Peyer's patch (tissue), 4 donors: ENCODE measurements around the gene CHMP1B. TPM values are rescaled to one million over a fixed set of nuclear protein-coding genes. Genes with fewer than 3 reads are reported as not detected.

Experiments used
- DNase-seq, 3 donors: peaks; one replicate each; pipeline ENCODE4 v3.0.0-alpha.2; 2017 to 2019
- H3K27ac ChIP-seq, 4 donors: fragments of 200-600 bp; sonication (generic); one replicate each; pipeline ENCODE4 v1.5.1; 2016 to 2019
- H3K27me3 ChIP-seq, 2 donors: fragments of 200-600 bp; sonication (generic); one replicate each; pipeline ENCODE4 v1.5.1; 2019
- H3K36me3 ChIP-seq, 3 donors: fragments of 200-600 bp; sonication (generic); one replicate each; pipeline ENCODE4 v1.5.1; 2016 to 2019
- H3K4me1 ChIP-seq, 4 donors: fragments of 200-600 bp; sonication (generic); one replicate each; pipeline ENCODE4 v1.5.1; 2016 to 2019
- H3K4me3 ChIP-seq, 4 donors: fragments of 200-600 bp; sonication (generic); 1 replicate in 3 of 4; 2 replicates in 1 of 4; pipeline ENCODE4 v1.5.1; 2016 to 2019; ENCODE audit warnings: mild to moderate bottlenecking in 1 of 4
- H3K9me3 ChIP-seq, 4 donors: fragments of 200-600 bp; sonication (generic); one replicate each; pipeline ENCODE4 v1.5.1; 2016 to 2019; ENCODE audit warnings: mild to moderate bottlenecking in 1 of 4
- CTCF ChIP-seq, 6 experiments: fragments of 450-650 bp in 4 of 6; fragments of 200-600 bp in 2 of 6; sonication (generic) in 1 of 6; IDR thresholded peaks; one replicate each; pipeline ENCODE4 v1.5.1; 2017 to 2019; ENCODE audit warnings: antibody characterized with exemption in 6 of 6, mild to moderate bottlenecking in 3 of 6, moderate library complexity in 1 of 6
- POLR2A ChIP-seq, 2 donors: fragments of 450-650 bp; IDR thresholded peaks; one replicate each; pipeline ENCODE4 v1.5.1; 2017; ENCODE audit warnings: antibody characterized with exemption in 2 of 2, mild to moderate bottlenecking in 2 of 2, moderate library complexity in 2 of 2
- total RNA-seq, 4 donors: library from RNA; depleted of rRNA; stranded (reverse); fragments of >200 nt; gene quantifications; one replicate each; pipeline ENCODE4 v1.1.0, GENCODE V29; 2016

The CHMP1B gene
- total RNA-seq, 4 donors from 2014 or later, result 51.1 to 71.6 (median 65.0) TPM

DNA sequence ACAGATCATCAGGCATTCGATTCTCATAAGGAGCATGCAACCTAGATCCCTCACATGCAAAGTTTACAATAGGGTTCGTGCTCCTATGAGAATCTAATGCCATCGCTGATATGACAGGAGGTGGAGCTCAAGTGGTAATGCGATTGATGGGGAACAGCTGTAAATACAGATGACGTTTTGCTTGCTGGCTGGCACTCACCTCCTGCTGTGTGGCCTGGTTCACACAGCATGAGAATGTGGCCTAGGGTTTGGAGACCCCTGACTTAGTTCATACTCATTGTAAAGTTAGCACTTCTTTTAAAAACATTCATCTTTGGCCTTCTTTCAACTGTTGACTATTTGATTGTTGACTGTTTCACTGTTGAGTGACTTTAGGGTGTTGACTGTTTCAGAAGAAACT is 8.7 kb upstream of the CHMP1B start:
- H3K36me3 ChIP-seq, result no peaks in the 10 kb centered on the region
- DNase-seq, result no peak
- H3K9me3 ChIP-seq, result no peaks in the 10 kb centered on the region
- no peaks in the 10 kb centered on the region for H3K4me1 ChIP-seq
- no peak overlapping the region for H3K27ac ChIP-seq
- H3K4me3 ChIP-seq, result no peak overlapping the region
- H3K27me3 ChIP-seq, result no peaks in the 10 kb centered on the region
- TF ChIP-seq CTCF (IDR thresholded peaks at IDR 0.05) (no peak), POLR2A (IDR thresholded peaks at IDR 0.05) (no peak)

- Histone ChIP-seq H3K4me3 (no peak overlapping the region), H3K27me3 (no peaks in the 10 kb centered on the region), H3K27ac (no peak overlapping the region), H3K36me3 (no peaks in the 10 kb centered on the region), H3K9me3 (no peaks in the 10 kb centered on the region), H3K4me1 (no peaks in the 10 kb centered on the region)
- TF ChIP-seq CTCF (IDR thresholded peaks at IDR 0.05) (no peak), POLR2A (IDR thresholded peaks at IDR 0.05) (no peak)
- DNase-seq, result no peak
Measured at GRCh38 chr18:11844436-11844835, 6.8 kb upstream of the CHMP1B start.

DNA sequence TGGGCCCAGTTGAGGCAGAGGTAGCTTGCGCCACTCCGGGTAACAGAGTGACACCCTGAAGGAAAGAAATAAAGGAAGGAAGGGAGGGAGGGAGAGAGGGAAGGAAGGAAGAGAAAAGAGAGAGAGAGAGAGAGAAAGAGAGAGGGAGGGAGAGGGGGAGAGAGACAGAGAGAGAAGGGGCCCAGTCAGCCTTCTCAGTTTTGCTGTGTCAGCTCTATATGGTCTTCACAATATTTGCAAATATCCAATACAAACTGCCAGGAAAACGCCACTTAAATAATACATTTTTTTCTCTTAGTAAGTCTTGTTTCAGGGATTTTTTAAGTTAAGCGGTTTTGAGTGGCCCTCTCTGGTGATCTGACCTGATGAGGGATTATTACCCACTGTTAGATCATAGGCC is 5.6 kb upstream of the CHMP1B start:
- Histone ChIP-seq H3K4me3 (no peak overlapping the region), H3K36me3 (no peaks in the 10 kb centered on the region), H3K4me1 (peaks cover 0 to 5% (median 0%) of the 10 kb centered on the region in 4 donors), H3K9me3 (no peaks in the 10 kb centered on the region), H3K27me3 (no peaks in the 10 kb centered on the region), H3K27ac (no peak overlapping the region)
- TF ChIP-seq POLR2A (IDR thresholded peaks at IDR 0.05) (no peak), CTCF (IDR thresholded peaks at IDR 0.05) (no peak)
- no peak for DNase-seq

DNA sequence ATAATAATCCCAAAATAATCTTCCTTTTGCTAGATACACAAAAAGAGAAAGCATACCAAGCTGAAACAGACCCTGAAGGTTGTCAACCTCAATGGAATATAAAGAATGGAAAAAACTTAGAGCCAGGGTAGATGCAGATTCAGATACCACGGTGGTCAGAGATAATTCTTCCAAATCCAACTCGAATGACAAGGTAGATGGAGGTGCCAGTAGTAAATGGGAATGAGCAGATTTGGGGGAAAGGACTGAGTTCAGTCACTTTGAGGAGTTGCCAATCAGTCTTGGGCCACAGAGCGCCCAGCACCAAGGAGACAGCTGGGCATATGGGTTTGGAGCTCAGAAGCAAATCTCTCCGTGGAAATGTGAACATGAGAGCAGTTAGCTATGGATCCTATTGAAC is 3.4 kb upstream of the CHMP1B start:
- no peaks in the 10 kb centered on the region for H3K36me3 ChIP-seq
- H3K4me3 ChIP-seq, result no peak overlapping the region
- H3K4me1 ChIP-seq, result peaks cover 0 to 10% (median 3%) of the 10 kb centered on the region in 4 donors
- TF ChIP-seq CTCF (IDR thresholded peaks at IDR 0.05) (no peak), POLR2A (IDR thresholded peaks at IDR 0.05) (no peak)
- H3K27ac ChIP-seq, result no peak overlapping the region
- no peaks in the 10 kb centered on the region for H3K27me3 ChIP-seq
- no peaks in the 10 kb centered on the region for H3K9me3 ChIP-seq
- DNase-seq, result peak in 1 of 3 donors; percentile 15

DNA sequence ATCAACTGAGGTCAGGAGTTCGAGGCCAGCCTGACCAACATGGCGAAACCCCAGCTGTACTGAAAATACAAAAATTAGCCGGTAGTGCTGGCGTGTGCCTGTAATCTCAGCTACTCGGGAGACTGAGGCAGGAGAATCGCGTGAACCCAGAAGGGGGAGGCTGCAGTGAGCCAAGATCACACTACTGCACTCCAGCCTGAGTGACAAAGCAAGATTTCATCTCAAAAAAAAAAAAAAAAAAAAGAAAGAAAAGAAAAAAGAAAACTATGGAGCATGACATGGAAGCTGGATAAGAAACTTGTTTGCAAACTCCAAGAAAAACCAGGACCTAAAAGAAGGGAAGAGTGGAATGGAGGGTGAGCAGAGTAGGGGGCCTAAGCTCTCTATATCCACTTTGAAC is 1.9 kb upstream of the CHMP1B start:
- Histone ChIP-seq H3K4me3 (no peak overlapping the region), H3K27ac (peak overlapping the region in 2 of 4 donors; percentile 93 to 94), H3K4me1 (peaks cover 0 to 23% (median 12%) of the 10 kb centered on the region in 4 donors), H3K36me3 (no peaks in the 10 kb centered on the region), H3K27me3 (no peaks in the 10 kb centered on the region), H3K9me3 (no peaks in the 10 kb centered on the region)
- DNase-seq, result peak in 1 of 3 donors; percentile 25
- no peak for TF ChIP-seq POLR2A (IDR thresholded peaks at IDR 0.05)
- TF ChIP-seq CTCF (IDR thresholded peaks at IDR 0.05), result no peak
